Sigmoid colon (tissue), 4 donors: Measurements from ENCODE around the gene PRKAA1.

Experiments used
- EP300 ChIP-seq, 4 donors: sonication (generic); formaldehyde crosslinking; IDR thresholded peaks; one replicate each; pipeline ENCODE4 v1.6.1; 2017; ENCODE audit warnings: antibody characterized with exemption in 4 of 4
- TF ChIP-seq, protein P1 (sequence below), 4 experiments: fragments of 450-650 bp in 3 of 4; fragments of 200-600 bp in 1 of 4; IDR thresholded peaks; one replicate each; pipeline ENCODE4 v1.5.1; 2016 to 2019; ENCODE audit warnings: antibody characterized with exemption in 4 of 4, mild to moderate bottlenecking in 3 of 4, moderate library complexity in 2 of 4

DNA sequence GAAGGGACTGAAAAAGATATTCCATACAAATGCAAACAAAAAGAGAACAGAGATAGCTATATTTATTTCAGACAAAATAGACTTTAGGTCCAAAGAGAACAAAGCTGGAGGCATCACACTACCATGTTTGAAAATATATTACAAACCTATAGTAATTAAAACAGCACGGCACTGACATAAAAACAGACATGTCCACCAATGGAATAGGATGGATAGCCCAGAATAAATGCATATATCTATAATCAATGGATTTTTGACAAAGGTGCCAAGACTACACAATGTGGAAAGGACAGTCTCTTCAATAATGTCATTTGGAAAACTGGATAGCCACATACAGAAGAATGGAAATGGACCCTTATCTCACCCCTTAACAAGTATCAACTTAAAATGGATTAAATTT, 10.2 kb downstream of the PRKAA1 start:
- TF ChIP-seq, protein P1, sequence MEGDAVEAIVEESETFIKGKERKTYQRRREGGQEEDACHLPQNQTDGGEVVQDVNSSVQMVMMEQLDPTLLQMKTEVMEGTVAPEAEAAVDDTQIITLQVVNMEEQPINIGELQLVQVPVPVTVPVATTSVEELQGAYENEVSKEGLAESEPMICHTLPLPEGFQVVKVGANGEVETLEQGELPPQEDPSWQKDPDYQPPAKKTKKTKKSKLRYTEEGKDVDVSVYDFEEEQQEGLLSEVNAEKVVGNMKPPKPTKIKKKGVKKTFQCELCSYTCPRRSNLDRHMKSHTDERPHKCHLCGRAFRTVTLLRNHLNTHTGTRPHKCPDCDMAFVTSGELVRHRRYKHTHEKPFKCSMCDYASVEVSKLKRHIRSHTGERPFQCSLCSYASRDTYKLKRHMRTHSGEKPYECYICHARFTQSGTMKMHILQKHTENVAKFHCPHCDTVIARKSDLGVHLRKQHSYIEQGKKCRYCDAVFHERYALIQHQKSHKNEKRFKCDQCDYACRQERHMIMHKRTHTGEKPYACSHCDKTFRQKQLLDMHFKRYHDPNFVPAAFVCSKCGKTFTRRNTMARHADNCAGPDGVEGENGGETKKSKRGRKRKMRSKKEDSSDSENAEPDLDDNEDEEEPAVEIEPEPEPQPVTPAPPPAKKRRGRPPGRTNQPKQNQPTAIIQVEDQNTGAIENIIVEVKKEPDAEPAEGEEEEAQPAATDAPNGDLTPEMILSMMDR (IDR thresholded peaks at IDR 0.05), result no peak
- TF ChIP-seq EP300 (IDR thresholded peaks at IDR 0.05), result no peak
